Activated naive CD4-positive, alpha-beta T cell treated with anti-CD3 and anti-CD28 coated beads, Interleukin-2, amount 10 ng/mL, durations not matched to agents 7 days and 5 days (primary cell): Measurements from ENCODE around the gene ZFP36L1.

Experiments used
- CTCF ChIA-PET: fragments of 350-600 bp; sonication (Branson Sonifier 250); formaldehyde crosslinking; loops from one replicate; lab custom pipeline; 2021; ENCODE audit warnings: antibody characterized with exemption; lab: Charles Lee
- DNase-seq: peaks from one replicate; pipeline ENCODE4 v3.0.0-alpha.2; 2020
- H3K27ac Mint-ChIP-seq: one replicate; pipeline ENCODE4 v1.8.0; 2021; ENCODE audit warnings: mild to moderate bottlenecking, moderate library complexity, mixed read lengths
- H3K27me3 Mint-ChIP-seq: one replicate; pipeline ENCODE4 v1.8.0; 2021; ENCODE audit warnings: mild to moderate bottlenecking, mixed read lengths
- H3K36me3 Mint-ChIP-seq: one replicate; pipeline ENCODE4 v1.8.0; 2021; ENCODE audit warnings: mixed read lengths
- H3K4me1 Mint-ChIP-seq: one replicate; pipeline ENCODE4 v1.8.0; 2021; ENCODE audit warnings: mixed read lengths
- H3K4me3 Mint-ChIP-seq: one replicate; pipeline ENCODE4 v1.8.0; 2021; ENCODE audit warnings: mild to moderate bottlenecking, moderate library complexity, mixed read lengths
- H3K9me3 Mint-ChIP-seq: one replicate; pipeline ENCODE4 v1.8.0; 2021; ENCODE audit warnings: mixed read lengths

The ZFP36L1 gene

GRCh38 chr14:68752271-68753006 lies 40.4 kb downstream of the ZFP36L1 start:
- CTCF ChIA-PET = interaction anchor here (0.8 to 1.2 kb wide), 3 partner anchors 15 to 21 kb away, joined by 3 to 4 read pairs (median 3); no protein-coding TSS in a partner anchor
- H3K27ac Mint-ChIP-seq = no peak overlapping the region

GRCh38 chr14:68749487-68750475 lies 43.1 kb downstream of the ZFP36L1 start:
- H3K4me3 Mint-ChIP-seq = no peak overlapping the region
- no peaks in the 10 kb centered on the region for H3K36me3 Mint-ChIP-seq
- DNase-seq = peak; percentile 7
- H3K27ac Mint-ChIP-seq = peak overlapping the region; percentile 24
- H3K4me1 Mint-ChIP-seq = no peaks in the 10 kb centered on the region
- no peaks in the 10 kb centered on the region for H3K9me3 Mint-ChIP-seq
- H3K27me3 Mint-ChIP-seq = peaks cover 32% of the 10 kb centered on the region
- CTCF ChIA-PET = no interaction called here

More at GRCh38 chr14:68752271-68753006, 40.4 kb downstream of the ZFP36L1 start:
- Mint-ChIP-seq H3K9me3 (no peaks in the 10 kb centered on the region), H3K27me3 (peaks cover 16% of the 10 kb centered on the region), H3K4me1 (peaks cover under 1% of the 10 kb centered on the region), H3K4me3 (no peak overlapping the region), H3K36me3 (no peaks in the 10 kb centered on the region)
- DNase-seq = no peak

GRCh38 chr14:68748691-68749090 lies 44.2 kb downstream of the ZFP36L1 start:
- H3K27me3 Mint-ChIP-seq = peaks cover 33% of the 10 kb centered on the region
- CTCF ChIA-PET = no interaction called here
- no peak overlapping the region for H3K4me3 Mint-ChIP-seq
- DNase-seq = peak; percentile 5
- no peaks in the 10 kb centered on the region for H3K36me3 Mint-ChIP-seq
- no peaks in the 10 kb centered on the region for H3K4me1 Mint-ChIP-seq
- H3K27ac Mint-ChIP-seq = no peak overlapping the region
- no peaks in the 10 kb centered on the region for H3K9me3 Mint-ChIP-seq

GRCh38 chr14:68748260-68748659 lies 44.6 kb downstream of the ZFP36L1 start:
- peaks cover 33% of the 10 kb centered on the region for H3K27me3 Mint-ChIP-seq
- H3K9me3 Mint-ChIP-seq = no peaks in the 10 kb centered on the region
- H3K4me1 Mint-ChIP-seq = no peaks in the 10 kb centered on the region
- H3K27ac Mint-ChIP-seq = no peak overlapping the region
- no peaks in the 10 kb centered on the region for H3K36me3 Mint-ChIP-seq
- DNase-seq = no peak
- CTCF ChIA-PET = no interaction called here
- H3K4me3 Mint-ChIP-seq = no peak overlapping the region

GRCh38 chr14:68747393-68747792 lies 45.5 kb downstream of the ZFP36L1 start:
- Mint-ChIP-seq H3K36me3 (no peaks in the 10 kb centered on the region), H3K4me1 (no peaks in the 10 kb centered on the region), H3K27me3 (peaks cover 33% of the 10 kb centered on the region), H3K4me3 (no peak overlapping the region), H3K9me3 (no peaks in the 10 kb centered on the region), H3K27ac (no peak overlapping the region)
- CTCF ChIA-PET = interaction anchor here (0.7 kb wide), 1 partner anchor 100 kb away, joined by 4 read pairs; no protein-coding TSS in a partner anchor
- DNase-seq = no peak

- Mint-ChIP-seq H3K36me3 (no peaks in the 10 kb centered on the region), H3K27me3 (peaks cover 27% of the 10 kb centered on the region), H3K4me3 (no peak overlapping the region), H3K27ac (no peak overlapping the region), H3K9me3 (peaks cover 4% of the 10 kb centered on the region), H3K4me1 (no peaks in the 10 kb centered on the region)
- CTCF ChIA-PET = no interaction called here
- DNase-seq = no peak
These were observed 48.3 kb downstream of the ZFP36L1 start for GRCh38 chr14:68744613-68745012.

- Mint-ChIP-seq H3K27ac (no peak overlapping the region), H3K27me3 (peaks cover 17% of the 10 kb centered on the region), H3K36me3 (no peaks in the 10 kb centered on the region), H3K9me3 (peaks cover 4% of the 10 kb centered on the region), H3K4me3 (no peak overlapping the region), H3K4me1 (no peaks in the 10 kb centered on the region)
- no peak for DNase-seq
- CTCF ChIA-PET = no interaction called here
These were observed 50.9 kb downstream of the ZFP36L1 start for GRCh38 chr14:68741839-68742470.

- H3K36me3 Mint-ChIP-seq = no peaks in the 10 kb centered on the region
- CTCF ChIA-PET = no interaction called here
- H3K27me3 Mint-ChIP-seq = peaks cover 16% of the 10 kb centered on the region
- H3K4me1 Mint-ChIP-seq = no peaks in the 10 kb centered on the region
- H3K4me3 Mint-ChIP-seq = no peak overlapping the region
- H3K9me3 Mint-ChIP-seq = peaks cover 4% of the 10 kb centered on the region
- no peak for DNase-seq
- no peak overlapping the region for H3K27ac Mint-ChIP-seq
These were observed 51.4 kb downstream of the ZFP36L1 start for GRCh38 chr14:68741477-68741791.

- CTCF ChIA-PET = no interaction called here
- no peaks in the 10 kb centered on the region for H3K4me1 Mint-ChIP-seq
- no peak for DNase-seq
- peaks cover 16% of the 10 kb centered on the region for H3K27me3 Mint-ChIP-seq
- no peaks in the 10 kb centered on the region for H3K36me3 Mint-ChIP-seq
- no peak overlapping the region for H3K4me3 Mint-ChIP-seq
- peaks cover 4% of the 10 kb centered on the region for H3K9me3 Mint-ChIP-seq
- no peak overlapping the region for H3K27ac Mint-ChIP-seq
These were observed 51.9 kb downstream of the ZFP36L1 start for GRCh38 chr14:68740788-68741476.

- H3K36me3 Mint-ChIP-seq = no peaks in the 10 kb centered on the region
- CTCF ChIA-PET = no interaction called here
These were observed 53.2 kb downstream of the ZFP36L1 start for GRCh38 chr14:68739701-68740100.

GRCh38 chr14:68738559-68738958 lies 54.3 kb downstream of the ZFP36L1 start:
- Mint-ChIP-seq H3K36me3 (no peaks in the 10 kb centered on the region), H3K27me3 (peaks cover 4% of the 10 kb centered on the region), H3K9me3 (peaks cover 4% of the 10 kb centered on the region), H3K4me1 (peaks cover 15% of the 10 kb centered on the region), H3K4me3 (no peak overlapping the region), H3K27ac (no peak overlapping the region)
- CTCF ChIA-PET = no interaction called here
- DNase-seq = no peak

More at GRCh38 chr14:68739701-68740100, 53.2 kb downstream of the ZFP36L1 start:
- H3K27ac Mint-ChIP-seq = no peak overlapping the region
- H3K4me3 Mint-ChIP-seq = no peak overlapping the region
- peaks cover 4% of the 10 kb centered on the region for H3K9me3 Mint-ChIP-seq
- H3K4me1 Mint-ChIP-seq = peaks cover 5% of the 10 kb centered on the region
- H3K27me3 Mint-ChIP-seq = peaks cover 5% of the 10 kb centered on the region
- DNase-seq = no peak
